Neural progenitor cell (in vitro differentiated cells): Measurements from ENCODE around the gene ITFG1.

Experiments
- EZH2 ChIP-seq: fragments of 200-600 bp; sonication (generic); IDR thresholded peaks from 2 replicates; pipeline ENCODE4 v1.6.1; 2017; ENCODE audit warnings: antibody characterized with exemption, mild to moderate bottlenecking, moderate library complexity
- EZH2phosphoT487 ChIP-seq: fragments of 200-600 bp; sonication (generic); IDR thresholded peaks from 2 replicates; pipeline ENCODE4 v1.6.1; 2017; ENCODE audit warnings: antibody characterized with exemption
- TF ChIP-seq, protein P1 (sequence below): fragments of 200-600 bp; sonication (generic); IDR thresholded peaks from 2 replicates; pipeline ENCODE4 v1.5.1; 2017; ENCODE audit warnings: antibody characterized with exemption, mild to moderate bottlenecking

- TF ChIP-seq, protein P1, sequence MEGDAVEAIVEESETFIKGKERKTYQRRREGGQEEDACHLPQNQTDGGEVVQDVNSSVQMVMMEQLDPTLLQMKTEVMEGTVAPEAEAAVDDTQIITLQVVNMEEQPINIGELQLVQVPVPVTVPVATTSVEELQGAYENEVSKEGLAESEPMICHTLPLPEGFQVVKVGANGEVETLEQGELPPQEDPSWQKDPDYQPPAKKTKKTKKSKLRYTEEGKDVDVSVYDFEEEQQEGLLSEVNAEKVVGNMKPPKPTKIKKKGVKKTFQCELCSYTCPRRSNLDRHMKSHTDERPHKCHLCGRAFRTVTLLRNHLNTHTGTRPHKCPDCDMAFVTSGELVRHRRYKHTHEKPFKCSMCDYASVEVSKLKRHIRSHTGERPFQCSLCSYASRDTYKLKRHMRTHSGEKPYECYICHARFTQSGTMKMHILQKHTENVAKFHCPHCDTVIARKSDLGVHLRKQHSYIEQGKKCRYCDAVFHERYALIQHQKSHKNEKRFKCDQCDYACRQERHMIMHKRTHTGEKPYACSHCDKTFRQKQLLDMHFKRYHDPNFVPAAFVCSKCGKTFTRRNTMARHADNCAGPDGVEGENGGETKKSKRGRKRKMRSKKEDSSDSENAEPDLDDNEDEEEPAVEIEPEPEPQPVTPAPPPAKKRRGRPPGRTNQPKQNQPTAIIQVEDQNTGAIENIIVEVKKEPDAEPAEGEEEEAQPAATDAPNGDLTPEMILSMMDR = no peak
- TF ChIP-seq EZH2 = no peak
- TF ChIP-seq EZH2phosphoT487 = no peak
Observed at GRCh38 chr16:47260503-47260902, 200.4 kb downstream of the ITFG1 start.
